Glomerular visceral epithelial cell (primary cell): Measurements from ENCODE around the gene SOX13.

Source experiments
- DNase-seq: peaks from one replicate; pipeline ENCODE4 v3.0.0-alpha.2; 2016; ENCODE audit errors: extremely low spot score

Gene SOX13

GRCh38 chr1:204062106-204062505 lies 10.8 kb upstream of the SOX13 start:
- DNase-seq = no peak

- peak; percentile 38 for DNase-seq
These were observed 7.5 kb upstream of the SOX13 start for GRCh38 chr1:204065174-204065985.

- no peak for DNase-seq
These were observed 7.0 kb upstream of the SOX13 start for GRCh38 chr1:204065986-204066300.

- DNase-seq = no peak
These were observed 5.0 kb upstream of the SOX13 start for GRCh38 chr1:204067935-204068334.

GRCh38 chr1:204069887-204070286 lies 3.0 kb upstream of the SOX13 start:
- DNase-seq = no peak

- no peak for DNase-seq
These were observed 2.0 kb upstream of the SOX13 start for GRCh38 chr1:204070895-204071294.

GRCh38 chr1:204073837-204074273 lies 940 bp downstream of the SOX13 start:
- DNase-seq = no peak

- DNase-seq = peak; percentile 64
These were observed 1.6 kb downstream of the SOX13 start for GRCh38 chr1:204074274-204075138.

GRCh38 chr1:204075139-204075521 lies 2.2 kb downstream of the SOX13 start:
- no peak for DNase-seq

GRCh38 chr1:204075890-204076846 lies 3.3 kb downstream of the SOX13 start:
- no peak for DNase-seq

- no peak for DNase-seq
These were observed 4.0 kb downstream of the SOX13 start for GRCh38 chr1:204076891-204077290.

GRCh38 chr1:204077979-204078696 lies 5.2 kb downstream of the SOX13 start:
- no peak for DNase-seq

GRCh38 chr1:204079608-204079999 lies 6.7 kb downstream of the SOX13 start:
- peak; percentile 43 for DNase-seq

GRCh38 chr1:204080163-204080903 lies 7.4 kb downstream of the SOX13 start:
- peak; percentile 91 for DNase-seq

GRCh38 chr1:204081164-204081790 lies 8.4 kb downstream of the SOX13 start:
- no peak for DNase-seq

- no peak for DNase-seq
These were observed 9.0 kb downstream of the SOX13 start for GRCh38 chr1:204081791-204082513.

- no peak for DNase-seq
These were observed 10.6 kb downstream of the SOX13 start for GRCh38 chr1:204083491-204083890.

- no peak for DNase-seq
These were observed 11.4 kb downstream of the SOX13 start for GRCh38 chr1:204084247-204084772.

GRCh38 chr1:204085876-204086275 lies 13.0 kb downstream of the SOX13 start:
- DNase-seq = no peak
